Neural progenitor cell (in vitro differentiated cells): Measurements from ENCODE around the gene MERTK. TPM values are rescaled to one million over a fixed set of nuclear protein-coding genes. Genes with fewer than 3 reads are reported as not detected.

Experiments used
- DNase-seq: peaks from one replicate; pipeline ENCODE4 v3.0.0-alpha.2; 2016; ENCODE audit warnings: low spot score
- H2AFZ ChIP-seq: fragments of 200-600 bp; sonication (generic); replicated peaks from 2 replicates; pipeline ENCODE4 v1.6.1; 2016; ENCODE audit warnings: antibody characterized with exemption
- H3F3A ChIP-seq: fragments of 200-600 bp; sonication (generic); 2 replicates; pipeline ENCODE4 v1.6.1; 2016; ENCODE audit warnings: antibody characterized with exemption, low read depth
- H3K27ac ChIP-seq: fragments of 200-600 bp; sonication (generic); 2 replicates; pipeline ENCODE4 v1.5.1; 2016; ENCODE audit warnings: mild to moderate bottlenecking
- H3K27me3 ChIP-seq: fragments of 200-600 bp; sonication (generic); 2 replicates; pipeline ENCODE4 v1.6.1; 2016; ENCODE audit warnings: mild to moderate bottlenecking, moderate library complexity
- H3K36me3 ChIP-seq: fragments of 200-600 bp; sonication (generic); 2 replicates; pipeline ENCODE4 v1.5.1; 2016
- H3K4me1 ChIP-seq: fragments of 200-600 bp; sonication (generic); 2 replicates; pipeline ENCODE4 v1.6.1; 2016; ENCODE audit warnings: mixed run types
- H3K4me2 ChIP-seq: fragments of 200-600 bp; sonication (generic); 2 replicates; pipeline ENCODE4 v1.6.1; 2016
- H3K4me3 ChIP-seq: fragments of 200-600 bp; sonication (generic); 2 replicates; pipeline ENCODE4 v1.5.1; 2016
- H3K79me2 ChIP-seq: fragments of 200-600 bp; sonication (generic); 2 replicates; pipeline ENCODE4 v1.6.1; 2016; ENCODE audit warnings: low read depth
- H3K9ac ChIP-seq: fragments of 200-600 bp; sonication (generic); 2 replicates; pipeline ENCODE4 v1.6.1; 2016
- H3K9me3 ChIP-seq: fragments of 200-600 bp; sonication (generic); 2 replicates; pipeline ENCODE4 v1.5.1; 2016; ENCODE audit warnings: low read depth
- H4K20me1 ChIP-seq: fragments of 200-600 bp; sonication (generic); 2 replicates; pipeline ENCODE4 v1.6.1; 2016; ENCODE audit warnings: low read depth
- H3K27ac Mint-ChIP-seq: 3 replicates; pipeline ENCODE4 v1.8.0; 2021; ENCODE audit warnings: mixed read lengths
- H3K27me3 Mint-ChIP-seq: 2 replicates; pipeline ENCODE4 v1.8.0; 2022; ENCODE audit warnings: low read depth, mild to moderate bottlenecking, inconsistent platforms, moderate library complexity, mixed read lengths; ENCODE audit not compliant: insufficient read depth
- H3K36me3 Mint-ChIP-seq: 3 replicates; pipeline ENCODE4 v1.8.0; 2021; ENCODE audit warnings: mixed read lengths
- H3K4me1 Mint-ChIP-seq: 3 replicates; pipeline ENCODE4 v1.8.0; 2021; ENCODE audit warnings: mixed read lengths
- H3K4me3 Mint-ChIP-seq: 3 replicates; pipeline ENCODE4 v1.8.0; 2021; ENCODE audit warnings: mild to moderate bottlenecking, moderate library complexity, mixed read lengths
- H3K9me3 Mint-ChIP-seq: 3 replicates; pipeline ENCODE4 v1.8.0; 2020; ENCODE audit warnings: mixed read lengths
- EZH2 ChIP-seq: fragments of 200-600 bp; sonication (generic); IDR thresholded peaks from 2 replicates; pipeline ENCODE4 v1.6.1; 2017; ENCODE audit warnings: antibody characterized with exemption, mild to moderate bottlenecking, moderate library complexity
- EZH2phosphoT487 ChIP-seq: fragments of 200-600 bp; sonication (generic); IDR thresholded peaks from 2 replicates; pipeline ENCODE4 v1.6.1; 2017; ENCODE audit warnings: antibody characterized with exemption
- total RNA-seq: library from RNA; depleted of rRNA; stranded (reverse); fragments of >200 nt; gene quantifications from 2 replicates; pipeline ENCODE4 v1.2.3, GENCODE V29; 2015; ENCODE audit warnings: low replicate concordance
- TF ChIP-seq, protein P1 (sequence below): fragments of 200-600 bp; sonication (generic); IDR thresholded peaks from 2 replicates; pipeline ENCODE4 v1.5.1; 2017; ENCODE audit warnings: antibody characterized with exemption, mild to moderate bottlenecking

Gene MERTK
- total RNA-seq, 1 donor from 2014 or later = 6.1 TPM

DNA sequence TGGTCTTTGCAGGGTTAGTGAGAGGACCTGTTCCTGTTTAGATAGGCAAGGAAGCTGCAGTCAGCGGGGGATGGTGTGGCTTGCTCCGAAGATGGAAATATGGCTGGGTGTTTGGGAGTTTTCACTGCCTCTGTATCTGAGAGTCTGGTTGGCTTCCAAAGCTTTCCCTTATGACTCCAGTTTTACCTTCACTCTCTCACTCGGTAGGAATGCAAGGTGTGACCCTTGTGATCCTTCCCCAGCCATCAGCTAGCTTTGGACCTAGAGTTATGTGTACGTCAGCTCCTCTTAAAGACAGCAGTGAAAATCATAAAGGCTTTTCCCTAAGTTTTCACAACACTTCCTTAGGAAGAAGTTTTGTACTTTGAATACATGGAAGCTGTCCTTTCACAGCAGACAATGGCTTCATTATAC lies 121.2 kb downstream of the MERTK start:
- H3F3A ChIP-seq = no peaks in the 10 kb centered on the region
- H3K79me2 ChIP-seq = no peaks in the 10 kb centered on the region
- Mint-ChIP-seq H3K36me3 (peaks cover 6% of the 10 kb centered on the region), H3K4me3 (no peak overlapping the region), H3K27ac (no peak overlapping the region), H3K27me3 (peaks cover 2% of the 10 kb centered on the region), H3K9me3 (no peaks in the 10 kb centered on the region), H3K4me1 (no peaks in the 10 kb centered on the region)
- no peak for DNase-seq
- no peak overlapping the region for H3K4me2 ChIP-seq
- H3K4me1 ChIP-seq = peaks cover 12% of the 10 kb centered on the region
- H2AFZ ChIP-seq = no peak overlapping the region
- no peak overlapping the region for H3K27ac ChIP-seq
- no peaks in the 10 kb centered on the region for H3K9me3 ChIP-seq
- no peak overlapping the region for H3K9ac ChIP-seq
- no peaks in the 10 kb centered on the region for H4K20me1 ChIP-seq
- no peak overlapping the region for H3K4me3 ChIP-seq
- peaks cover 4% of the 10 kb centered on the region for H3K36me3 ChIP-seq
- H3K27me3 ChIP-seq = no peaks in the 10 kb centered on the region
- TF ChIP-seq EZH2 = no peak
- no peak for TF ChIP-seq EZH2phosphoT487
- TF ChIP-seq, protein P1, sequence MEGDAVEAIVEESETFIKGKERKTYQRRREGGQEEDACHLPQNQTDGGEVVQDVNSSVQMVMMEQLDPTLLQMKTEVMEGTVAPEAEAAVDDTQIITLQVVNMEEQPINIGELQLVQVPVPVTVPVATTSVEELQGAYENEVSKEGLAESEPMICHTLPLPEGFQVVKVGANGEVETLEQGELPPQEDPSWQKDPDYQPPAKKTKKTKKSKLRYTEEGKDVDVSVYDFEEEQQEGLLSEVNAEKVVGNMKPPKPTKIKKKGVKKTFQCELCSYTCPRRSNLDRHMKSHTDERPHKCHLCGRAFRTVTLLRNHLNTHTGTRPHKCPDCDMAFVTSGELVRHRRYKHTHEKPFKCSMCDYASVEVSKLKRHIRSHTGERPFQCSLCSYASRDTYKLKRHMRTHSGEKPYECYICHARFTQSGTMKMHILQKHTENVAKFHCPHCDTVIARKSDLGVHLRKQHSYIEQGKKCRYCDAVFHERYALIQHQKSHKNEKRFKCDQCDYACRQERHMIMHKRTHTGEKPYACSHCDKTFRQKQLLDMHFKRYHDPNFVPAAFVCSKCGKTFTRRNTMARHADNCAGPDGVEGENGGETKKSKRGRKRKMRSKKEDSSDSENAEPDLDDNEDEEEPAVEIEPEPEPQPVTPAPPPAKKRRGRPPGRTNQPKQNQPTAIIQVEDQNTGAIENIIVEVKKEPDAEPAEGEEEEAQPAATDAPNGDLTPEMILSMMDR = no peak

DNA sequence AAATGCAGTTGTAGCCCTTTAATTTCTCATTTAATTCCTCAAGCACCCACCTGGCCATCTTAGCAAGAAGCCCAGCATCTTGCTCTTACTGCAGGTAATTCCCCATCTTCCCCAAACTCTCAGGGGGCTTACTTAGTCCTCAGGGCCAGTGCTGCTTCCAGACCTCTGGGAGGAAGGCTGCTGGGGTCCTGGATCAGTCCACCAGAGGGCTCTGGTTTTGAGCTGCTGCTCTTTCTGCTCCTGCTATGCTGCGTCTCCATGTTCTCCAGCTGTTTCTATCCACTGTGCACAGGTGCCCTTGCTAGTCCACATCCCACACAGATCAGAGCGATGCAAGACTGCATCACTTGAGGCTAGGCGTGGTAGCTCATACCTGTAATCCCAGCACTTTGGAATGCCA lies 122.2 kb downstream of the MERTK start:
- Mint-ChIP-seq H3K9me3 (no peaks in the 10 kb centered on the region), H3K4me1 (no peaks in the 10 kb centered on the region), H3K27ac (no peak overlapping the region), H3K4me3 (no peak overlapping the region), H3K36me3 (peaks cover 6% of the 10 kb centered on the region), H3K27me3 (peaks cover 2% of the 10 kb centered on the region)
- Histone ChIP-seq H4K20me1 (no peaks in the 10 kb centered on the region), H3K9ac (no peak overlapping the region), H3K27me3 (no peaks in the 10 kb centered on the region), H3K36me3 (no peaks in the 10 kb centered on the region), H2AFZ (no peak overlapping the region), H3K9me3 (no peaks in the 10 kb centered on the region), H3K4me3 (no peak overlapping the region), H3K79me2 (no peaks in the 10 kb centered on the region), H3K4me1 (peaks cover 12% of the 10 kb centered on the region), H3K27ac (no peak overlapping the region), H3K4me2 (no peak overlapping the region), H3F3A (no peaks in the 10 kb centered on the region)
- TF ChIP-seq EZH2phosphoT487 = no peak
- TF ChIP-seq, protein P1 = peak; percentile 47
- DNase-seq = peak; percentile 50

DNA sequence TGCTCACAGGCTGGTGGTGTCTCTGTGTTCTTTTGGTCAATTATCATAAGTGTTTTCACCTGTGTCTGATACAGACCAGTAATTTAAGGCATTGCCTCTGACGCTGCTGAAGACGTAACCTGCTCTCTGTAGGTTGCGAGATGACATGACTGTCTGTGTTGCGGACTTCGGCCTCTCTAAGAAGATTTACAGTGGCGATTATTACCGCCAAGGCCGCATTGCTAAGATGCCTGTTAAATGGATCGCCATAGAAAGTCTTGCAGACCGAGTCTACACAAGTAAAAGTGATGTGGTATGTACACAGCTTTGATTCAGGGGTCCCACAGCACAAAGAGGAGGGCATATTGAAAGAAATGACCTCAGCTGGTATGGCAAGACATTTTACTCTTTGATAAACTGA lies 122.9 kb downstream of the MERTK start:
- no peak overlapping the region for H3K4me2 ChIP-seq
- H3K27me3 Mint-ChIP-seq = peaks cover 2% of the 10 kb centered on the region

More for the DNA sequence above, 122.9 kb downstream of the MERTK start:
- Histone ChIP-seq H3K4me3 (no peak overlapping the region), H3K79me2 (no peaks in the 10 kb centered on the region), H3F3A (no peaks in the 10 kb centered on the region), H3K27ac (no peak overlapping the region), H3K27me3 (no peaks in the 10 kb centered on the region), H3K4me1 (peaks cover 12% of the 10 kb centered on the region), H4K20me1 (no peaks in the 10 kb centered on the region), H3K9me3 (no peaks in the 10 kb centered on the region), H3K36me3 (no peaks in the 10 kb centered on the region), H3K9ac (no peak overlapping the region), H2AFZ (no peak overlapping the region)
- Mint-ChIP-seq H3K4me1 (no peaks in the 10 kb centered on the region), H3K27ac (no peak overlapping the region), H3K36me3 (peaks cover 6% of the 10 kb centered on the region), H3K9me3 (no peaks in the 10 kb centered on the region), H3K4me3 (no peak overlapping the region)
- no peak for TF ChIP-seq EZH2phosphoT487
- no peak for TF ChIP-seq EZH2
- TF ChIP-seq, protein P1 = no peak
- no peak for DNase-seq
